Non-pigmented ciliary epithelial cell (primary cell): ENCODE results near the gene SLC30A4.
"Not testable (repeated sequence)": the region's sequence is repeated elsewhere in the genome, so short reads cannot be mapped to it uniquely, and the experiment has no call there.

Source experiments
- DNase-seq: peaks from one replicate; pipeline ENCODE4 v3.0.0-alpha.2; 2010; ENCODE audit warnings: low read depth

SLC30A4 gene

GRCh38 chr15:45522328-45523165 lies at the start of gene SLC30A4:
Gene SLC30A4 (minus strand): TSS chr15:45522755. CDS start chr15:45522354, 401 bp downstream.
- DNase-seq, result no peak

- DNase-seq, result no peak
These were observed 33.5 kb upstream of the SLC30A4 start for GRCh38 chr15:45555934-45556608.

- DNase-seq, result no peak
These were observed 29.1 kb upstream of the SLC30A4 start for GRCh38 chr15:45551676-45552075.

- DNase-seq, result peak; percentile 8
These were observed 27.9 kb upstream of the SLC30A4 start for GRCh38 chr15:45550436-45550835.

GRCh38 chr15:45549541-45550220 lies 27.1 kb upstream of the SLC30A4 start:
- DNase-seq, result peak; percentile 6

- DNase-seq, result no peak
These were observed 26.4 kb upstream of the SLC30A4 start for GRCh38 chr15:45548753-45549520.

GRCh38 chr15:45546789-45547188 lies 24.2 kb upstream of the SLC30A4 start:
- no peak for DNase-seq

GRCh38 chr15:45544266-45545023 lies 21.9 kb upstream of the SLC30A4 start:
- no peak for DNase-seq

GRCh38 chr15:45543051-45543450 lies 20.5 kb upstream of the SLC30A4 start:
- DNase-seq, result no peak

GRCh38 chr15:45540531-45540930 lies 18.0 kb upstream of the SLC30A4 start:
- DNase-seq, result no peak

GRCh38 chr15:45539680-45540079 lies 17.1 kb upstream of the SLC30A4 start:
- DNase-seq, result no peak

- DNase-seq, result no peak
These were observed 14.4 kb upstream of the SLC30A4 start for GRCh38 chr15:45536934-45537333.

GRCh38 chr15:45535486-45536042 lies 13.0 kb upstream of the SLC30A4 start:
- DNase-seq, result no peak

- DNase-seq, result no peak
These were observed 12.3 kb upstream of the SLC30A4 start for GRCh38 chr15:45534821-45535220.

- not testable (repeated sequence) for DNase-seq
These were observed 10.3 kb upstream of the SLC30A4 start for GRCh38 chr15:45532892-45533291.

- no peak for DNase-seq
These were observed 7.1 kb upstream of the SLC30A4 start for GRCh38 chr15:45529613-45530012.

- DNase-seq, result no peak
These were observed 4.5 kb upstream of the SLC30A4 start for GRCh38 chr15:45527086-45527485.

- no peak for DNase-seq
These were observed 558 bp upstream of the SLC30A4 start for GRCh38 chr15:45523166-45523460.

- DNase-seq, result no peak
These were observed 793 bp downstream of the SLC30A4 start for GRCh38 chr15:45521596-45522327.

GRCh38 chr15:45510758-45511280 lies 11.7 kb downstream of the SLC30A4 start:
- no peak for DNase-seq
